ENCODE results near the gene LRRC61. TPM values are rescaled to one million over a fixed set of nuclear protein-coding genes. Genes with fewer than 3 reads are reported as not detected.

LRRC61 gene
- total RNA-seq, 2 experiments from 2014 or later, result 3.1 to 5.0 TPM

GRCh38 chr7:150360363-150361058 lies 37.4 kb downstream of the LRRC61 start:
- no peak overlapping the region for H3K4me3 ChIP-seq (ENCODE audit: low read length)
- ATAC-seq (ENCODE audit: poor library complexity), result no peak
- no peak for DNase-seq
- peaks cover 37% of the 10 kb centered on the region for H3K4me1 ChIP-seq (ENCODE audit: insufficient read depth, low read length)
- H3K27ac Mint-ChIP-seq, result peak overlapping the region; percentile 59
- H3K27me3 Mint-ChIP-seq, result no peaks in the 10 kb centered on the region
- intact Hi-C loops (cut with DNase I, micrococcal nuclease), result loop anchor here in 1 of 2 experiments (10.0 kb wide), 1 partner anchor 646 kb away; a partner anchor contains a TSS
- H3K4me3 Mint-ChIP-seq, result no peak overlapping the region
- no peaks in the 10 kb centered on the region for H3K27me3 ChIP-seq (ENCODE audit: control insufficient read depth in 1 of 2, insufficient read depth in 2 of 2, low read length in 2 of 2)
- POLR2A ChIA-PET, result interaction anchor here (1.3 kb wide), 1 partner anchor 10 kb away, joined by 4 read pairs; no protein-coding TSS in a partner anchor
- CTCF ChIA-PET, result no interaction called here
- no peaks in the 10 kb centered on the region for H3K36me3 ChIP-seq (ENCODE audit: insufficient read depth, low read length)
- H3K27ac ChIP-seq (ENCODE audit: low read depth in 1 of 2, low read length in 2 of 2), result no peak overlapping the region
- no peak for TF ChIP-seq CTCF (IDR thresholded peaks at IDR 0.05)
- peaks cover 62% of the 10 kb centered on the region for H3K4me1 Mint-ChIP-seq (ENCODE audit: low read depth)
- no peaks in the 10 kb centered on the region for H3K36me3 Mint-ChIP-seq (ENCODE audit: low read depth)
- no peaks in the 10 kb centered on the region for H3K9me3 Mint-ChIP-seq
- no peaks in the 10 kb centered on the region for H3K9me3 ChIP-seq (ENCODE audit: control insufficient read depth in 1 of 2, insufficient read depth in 1 of 2, low read length in 2 of 2)

- H3K27ac ChIP-seq (ENCODE audit: low read depth in 1 of 2, low read length in 2 of 2), result no peak overlapping the region
- CTCF ChIA-PET, result no interaction called here
- no peak overlapping the region for H3K4me3 ChIP-seq (ENCODE audit: low read length)
- no peaks in the 10 kb centered on the region for H3K36me3 ChIP-seq (ENCODE audit: insufficient read depth, low read length)
- no peaks in the 10 kb centered on the region for H3K9me3 ChIP-seq (ENCODE audit: control insufficient read depth in 1 of 2, insufficient read depth in 1 of 2, low read length in 2 of 2)
- Mint-ChIP-seq H3K4me3 (no peak overlapping the region), H3K36me3 (ENCODE audit: low read depth) (no peaks in the 10 kb centered on the region), H3K27ac (no peak overlapping the region), H3K4me1 (ENCODE audit: low read depth) (peaks cover 67% of the 10 kb centered on the region), H3K9me3 (no peaks in the 10 kb centered on the region), H3K27me3 (no peaks in the 10 kb centered on the region)
- ATAC-seq (ENCODE audit: poor library complexity) (no peak), DNase-seq (no peak)
- peaks cover 42% of the 10 kb centered on the region for H3K4me1 ChIP-seq (ENCODE audit: insufficient read depth, low read length)
- intact Hi-C loops (cut with DNase I, micrococcal nuclease), result loop anchor here in 1 of 2 experiments (10.0 kb wide), 1 partner anchor 647 kb away; a partner anchor contains a TSS
- TF ChIP-seq CTCF (IDR thresholded peaks at IDR 0.05), result no peak
- POLR2A ChIA-PET, result interaction anchor here (1.3 kb wide), 1 partner anchor 9 kb away, joined by 4 read pairs; no protein-coding TSS in a partner anchor
- no peaks in the 10 kb centered on the region for H3K27me3 ChIP-seq (ENCODE audit: control insufficient read depth in 1 of 2, insufficient read depth in 2 of 2, low read length in 2 of 2)
Measured at GRCh38 chr7:150361402-150361801, 38.2 kb downstream of the LRRC61 start.

GRCh38 chr7:150361807-150362621 lies 38.9 kb downstream of the LRRC61 start:
- Histone ChIP-seq H3K4me3 (ENCODE audit: low read length) (no peak overlapping the region), H3K27ac (ENCODE audit: low read depth in 1 of 2, low read length in 2 of 2) (no peak overlapping the region), H3K36me3 (ENCODE audit: insufficient read depth, low read length) (no peaks in the 10 kb centered on the region), H3K4me1 (ENCODE audit: insufficient read depth, low read length) (peaks cover 43% of the 10 kb centered on the region), H3K9me3 (ENCODE audit: control insufficient read depth in 1 of 2, insufficient read depth in 1 of 2, low read length in 2 of 2) (no peaks in the 10 kb centered on the region), H3K27me3 (ENCODE audit: control insufficient read depth in 1 of 2, insufficient read depth in 2 of 2, low read length in 2 of 2) (no peaks in the 10 kb centered on the region)
- Mint-ChIP-seq H3K4me1 (ENCODE audit: low read depth) (peaks cover 64% of the 10 kb centered on the region), H3K27ac (no peak overlapping the region), H3K4me3 (no peak overlapping the region), H3K27me3 (no peaks in the 10 kb centered on the region), H3K9me3 (no peaks in the 10 kb centered on the region), H3K36me3 (ENCODE audit: low read depth) (no peaks in the 10 kb centered on the region)
- TF ChIP-seq CTCF (IDR thresholded peaks at IDR 0.05), result no peak
- intact Hi-C loops (cut with DNase I, micrococcal nuclease), result loop anchor here in 1 of 2 experiments (10.0 kb wide), 1 partner anchor 647 kb away; a partner anchor contains a TSS
- DNase-seq, result no peak
- ChIA-PET POLR2A (interaction anchor here (1.3 kb wide), 1 partner anchor 8 kb away, joined by 4 read pairs; no protein-coding TSS in a partner anchor), CTCF (no interaction called here)
- ATAC-seq (ENCODE audit: poor library complexity), result no peak
